HEK293 (cell line): Measurements from ENCODE around the gene BRI3.

Experiments
- AEBP2 ChIP-seq: fragments of 450-650 bp; formaldehyde crosslinking; IDR thresholded peaks from 2 replicates; pipeline ENCODE4 v1.5.1; 2016; ENCODE audit warnings: missing biosample characterization, missing genetic modification characterization, borderline replicate concordance
- CTCF ChIP-seq: fragments of 450-650 bp; formaldehyde crosslinking; IDR thresholded peaks from 2 replicates; pipeline ENCODE4 v1.5.1; 2016; ENCODE audit warnings: missing biosample characterization, missing genetic modification characterization
- HIC1 ChIP-seq: fragments of 450-650 bp; formaldehyde crosslinking; IDR thresholded peaks from 2 replicates; pipeline ENCODE4 v1.5.1; 2016; ENCODE audit warnings: missing biosample characterization, missing genetic modification characterization
- KLF10 ChIP-seq: fragments of 450-650 bp; IDR thresholded peaks from 2 replicates; pipeline ENCODE4 v1.5.1; 2018; ENCODE audit warnings: missing biosample characterization, mild to moderate bottlenecking, missing genetic modification characterization
- KLF17 ChIP-seq: fragments of 450-650 bp; formaldehyde crosslinking; IDR thresholded peaks from 2 replicates; pipeline ENCODE4 v1.5.1; 2016; ENCODE audit warnings: missing biosample characterization, missing genetic modification characterization
- MEIS1 ChIP-seq: sonication (generic); formaldehyde crosslinking; IDR thresholded peaks from 2 replicates; pipeline ENCODE4 v1.8.1; 2022; ENCODE audit warnings: missing genetic modification reagents, mild to moderate bottlenecking, borderline replicate concordance
- PRDM1 ChIP-seq: fragments of 450-650 bp; formaldehyde crosslinking; IDR thresholded peaks from 2 replicates; pipeline ENCODE4; 2016; ENCODE audit warnings: missing biosample characterization, missing genetic modification characterization
- PRDM6 ChIP-seq: fragments of 450-650 bp; formaldehyde crosslinking; IDR thresholded peaks from 2 replicates; pipeline ENCODE4 v1.5.1; 2017; ENCODE audit warnings: missing biosample characterization, missing genetic modification characterization
- RBAK ChIP-seq: fragments of 450-650 bp; formaldehyde crosslinking; IDR thresholded peaks from 2 replicates; pipeline ENCODE4 v1.5.1; 2016; ENCODE audit warnings: missing biosample characterization, missing genetic modification characterization
- SALL2 ChIP-seq: fragments of 450-650 bp; formaldehyde crosslinking; IDR thresholded peaks from 2 replicates; pipeline ENCODE4 v1.5.0; 2017; ENCODE audit warnings: missing biosample characterization, mild to moderate bottlenecking, missing genetic modification characterization, borderline replicate concordance
- YY2 ChIP-seq: fragments of 450-650 bp; formaldehyde crosslinking; IDR thresholded peaks from 2 replicates; pipeline ENCODE4 v1.5.1; 2016; ENCODE audit warnings: missing biosample characterization, missing genetic modification characterization
- ZBTB21 ChIP-seq: fragments of 450-650 bp; formaldehyde crosslinking; IDR thresholded peaks from 2 replicates; pipeline ENCODE4 v1.5.1; 2017; ENCODE audit warnings: missing biosample characterization, missing genetic modification characterization
- ZFP41 ChIP-seq: fragments of 450-650 bp; formaldehyde crosslinking; IDR thresholded peaks from 2 replicates; pipeline ENCODE4 v1.5.1; 2016; ENCODE audit warnings: missing biosample characterization, missing genetic modification characterization, borderline replicate concordance
- ZNF146 ChIP-seq: fragments of 450-650 bp; formaldehyde crosslinking; IDR thresholded peaks from 2 replicates; pipeline ENCODE4 v1.5.1; 2016; ENCODE audit warnings: missing biosample characterization, missing genetic modification characterization
- ZNF24 ChIP-seq: fragments of 450-650 bp; formaldehyde crosslinking; IDR thresholded peaks from 2 replicates; pipeline ENCODE4 v1.5.1; 2016; ENCODE audit warnings: missing biosample characterization, missing genetic modification characterization
- ZNF350 ChIP-seq: fragments of 450-650 bp; formaldehyde crosslinking; IDR thresholded peaks from 2 replicates; pipeline ENCODE4 v1.5.0; 2017; ENCODE audit warnings: missing biosample characterization, mild to moderate bottlenecking, missing genetic modification characterization
- ZNF354C ChIP-seq: fragments of 450-650 bp; formaldehyde crosslinking; IDR thresholded peaks from 2 replicates; pipeline ENCODE4 v1.5.1; 2016; ENCODE audit warnings: missing biosample characterization, missing genetic modification characterization, low read depth, borderline replicate concordance
- ZNF404 ChIP-seq: fragments of 450-650 bp; formaldehyde crosslinking; IDR thresholded peaks from 2 replicates; pipeline ENCODE4 v1.5.1; 2017; ENCODE audit warnings: missing biosample characterization, missing genetic modification characterization
- ZNF433 ChIP-seq: fragments of 450-650 bp; formaldehyde crosslinking; IDR thresholded peaks from 2 replicates; pipeline ENCODE4 v1.5.1; 2016; ENCODE audit warnings: missing biosample characterization, missing genetic modification characterization, low read depth
- ZNF449 ChIP-seq: fragments of 450-650 bp; formaldehyde crosslinking; IDR thresholded peaks from 2 replicates; pipeline ENCODE4 v1.5.1; 2017; ENCODE audit warnings: missing biosample characterization, mild to moderate bottlenecking, missing genetic modification characterization, moderate library complexity
- ZNF521 ChIP-seq: fragments of 450-650 bp; formaldehyde crosslinking; IDR thresholded peaks from 2 replicates; pipeline ENCODE4 v1.5.1; 2017; ENCODE audit warnings: missing biosample characterization, mild to moderate bottlenecking, missing genetic modification characterization
- ZNF548 ChIP-seq: fragments of 450-650 bp; formaldehyde crosslinking; IDR thresholded peaks from 2 replicates; pipeline ENCODE4 v1.5.1; 2016; ENCODE audit warnings: missing biosample characterization, missing genetic modification characterization
- ZNF555 ChIP-seq: fragments of 450-650 bp; formaldehyde crosslinking; conservative IDR thresholded peaks from 2 replicates; pipeline ENCODE4 v1.5.1; 2017; ENCODE audit warnings: missing biosample characterization, mild to moderate bottlenecking, missing genetic modification characterization, inconsistent platforms
- ZNF560 ChIP-seq: fragments of 450-650 bp; formaldehyde crosslinking; IDR thresholded peaks from 2 replicates; pipeline ENCODE4 v1.5.1; 2017; ENCODE audit warnings: missing biosample characterization, missing genetic modification characterization, borderline replicate concordance
- ZNF571 ChIP-seq: fragments of 450-650 bp; formaldehyde crosslinking; IDR thresholded peaks from 2 replicates; pipeline ENCODE4 v1.5.0; 2017; ENCODE audit warnings: missing biosample characterization, missing genetic modification characterization
- ZNF629 ChIP-seq: fragments of 450-650 bp; formaldehyde crosslinking; IDR thresholded peaks from 2 replicates; pipeline ENCODE4 v1.5.1; 2017; ENCODE audit warnings: missing biosample characterization, missing genetic modification characterization
- ZNF677 ChIP-seq: fragments of 450-650 bp; IDR thresholded peaks from 2 replicates; pipeline ENCODE4 v1.5.0; 2018; ENCODE audit warnings: missing biosample characterization, mild to moderate bottlenecking, missing genetic modification characterization, moderate library complexity
- ZNF792 ChIP-seq: fragments of 450-650 bp; formaldehyde crosslinking; IDR thresholded peaks from 2 replicates; pipeline ENCODE4 v1.5.1; 2016; ENCODE audit warnings: missing biosample characterization, missing genetic modification characterization
- ZNF843 ChIP-seq: fragments of 450-650 bp; formaldehyde crosslinking; IDR thresholded peaks from 2 replicates; pipeline ENCODE4 v1.5.1; 2016; ENCODE audit warnings: missing biosample characterization, missing genetic modification characterization
- ZSCAN16 ChIP-seq: fragments of 450-650 bp; formaldehyde crosslinking; IDR thresholded peaks from 2 replicates; pipeline ENCODE4 v1.5.1; 2016; ENCODE audit warnings: missing biosample characterization, missing genetic modification characterization

BRI3 gene

GRCh38 chr7:98294798-98295382 lies 13.4 kb downstream of the BRI3 start (continued):
- TF ChIP-seq ZSCAN16 (no peak), ZNF354C (tag by site-specific recombination) (no peak), ZNF350 (tag by site-specific recombination) (no peak), ZNF560 (tag by site-specific recombination) (no peak), ZNF677 (no peak), MEIS1 (CRISPR knock-in tag) (no peak), ZBTB21 (tag by site-specific recombination) (no peak), PRDM6 (tag by site-specific recombination) (no peak), HIC1 (tag by site-specific recombination) (no peak), ZNF521 (tag by site-specific recombination) (no peak), ZNF24 (no peak), ZNF548 (no peak), YY2 (tag by site-specific recombination) (no peak), ZNF449 (tag by site-specific recombination) (no peak), ZNF404 (tag by site-specific recombination) (no peak), KLF17 (tag by site-specific recombination) (peak; percentile 39; the same call in 1 of the 2 replicates), SALL2 (tag by site-specific recombination) (no peak), ZNF555 (no peak), RBAK (no peak), AEBP2 (tag by site-specific recombination) (no peak), ZNF571 (no peak), CTCF (peak; percentile 94), ZNF792 (no peak), PRDM1 (tag by site-specific recombination) (no peak), ZNF629 (no peak), ZNF146 (tag by site-specific recombination) (no peak), KLF10 (no peak), ZNF433 (tag by site-specific recombination) (no peak), ZFP41 (tag by site-specific recombination) (no peak), ZNF843 (tag by site-specific recombination) (no peak)
